Panc1 (cell line): ENCODE results near the gene SULF2. TPM values are rescaled to one million over a fixed set of nuclear protein-coding genes. Genes with fewer than 3 reads are reported as not detected.

Source experiments
- ATAC-seq: fragments of 200-7000 bp; cut with Tn5 transposase; 2 replicates; pipeline ENCODE4 v1.9.1; 2020; ENCODE audit warnings: mild to moderate bottlenecking, moderate library complexity
- BruUV-seq: library from RNA; stranded (reverse); fragments of 400-500 nt; replicated peaks from 2 replicates; lab custom pipeline; 2021; lab: Mats Ljungman, UMichigan
- CTCF ChIA-PET: fragments of 300-600 bp; sonication (Branson Sonifier 250); formaldehyde crosslinking; loops from one replicate; lab custom pipeline; 2022; ENCODE audit warnings: antibody characterized with exemption; lab: Charles Lee
- POLR2A ChIA-PET: fragments of 300-600 bp; sonication (Branson Sonifier 250); formaldehyde crosslinking; loops from one replicate; lab custom pipeline; 2022; ENCODE audit warnings: antibody characterized with exemption; lab: Charles Lee
- DNase-seq: peaks from one replicate; pipeline ENCODE4 v3.0.0-alpha.2; 2010; ENCODE audit warnings: low read depth, low spot score
- H3K27ac ChIP-seq: 2 replicates; pipeline ENCODE4 v1.5.1; 2011; ENCODE audit warnings: mild to moderate bottlenecking, low read length, inconsistent platforms
- H3K27me3 ChIP-seq: fragments of 200-500 bp; sonication (Bioruptor generic); 2 replicates; pipeline ENCODE4 v1.6.0; 2014; ENCODE audit warnings: low read length, inconsistent platforms; ENCODE audit not compliant: control insufficient read depth, insufficient read depth
- H3K36me3 ChIP-seq: fragments of 200-500 bp; sonication (Bioruptor generic); 2 replicates; pipeline ENCODE4 v1.5.1; 2014; ENCODE audit warnings: inconsistent platforms, mild to moderate bottlenecking, low read length, moderate library complexity; ENCODE audit not compliant: control insufficient read depth, insufficient read depth
- H3K4me1 ChIP-seq: 2 replicates; pipeline ENCODE4 v1.5.1; 2011; ENCODE audit warnings: inconsistent platforms, mild to moderate bottlenecking, low read length, moderate library complexity; ENCODE audit not compliant: control insufficient read depth, insufficient read depth
- H3K4me3 ChIP-seq, 2 experiments: 2 replicates each; pipeline ENCODE4 v1.5.1; 2011 to 2012; ENCODE audit warnings: low read depth in 2 of 2, low read length in 2 of 2, mild to moderate bottlenecking in 2 of 2, inconsistent platforms in 1 of 2, moderate library complexity in 1 of 2
- H3K9me3 ChIP-seq: fragments of 200-500 bp; sonication (Bioruptor generic); 2 replicates; pipeline ENCODE4 v1.5.1; 2014; ENCODE audit warnings: low read depth, mild to moderate bottlenecking, inconsistent platforms, low read length, moderate library complexity; ENCODE audit not compliant: control insufficient read depth, insufficient read depth
- CTCF ChIP-seq: fragments of 450-650 bp; IDR thresholded peaks from 2 replicates; pipeline ENCODE4 v1.5.1; 2017; ENCODE audit warnings: mild to moderate bottlenecking
- POLR2AphosphoS5 ChIP-seq: IDR thresholded peaks from 2 replicates; pipeline ENCODE4 v1.6.1; 2012; ENCODE audit warnings: mild to moderate bottlenecking, low read depth, low read length, moderate library complexity
- REST ChIP-seq, 2 experiments: IDR thresholded peaks; 2 replicates each; pipeline ENCODE4 v1.6.1; 2011 to 2012; ENCODE audit warnings: low read depth in 2 of 2, control low read depth in 1 of 2, low read length in 1 of 2, mild to moderate bottlenecking in 1 of 2, moderate library complexity in 1 of 2; ENCODE audit not compliant: insufficient read depth in 1 of 2
- SIN3A ChIP-seq: IDR thresholded peaks from 2 replicates; pipeline ENCODE4 v1.6.1; 2012; ENCODE audit warnings: low read depth, mild to moderate bottlenecking, low read length, moderate library complexity, borderline replicate concordance; ENCODE audit not compliant: insufficient read depth
- TCF7L2 ChIP-seq: IDR thresholded peaks from 2 replicates; pipeline ENCODE4 v1.6.1; 2011; ENCODE audit warnings: mild to moderate bottlenecking, low read depth, low read length, inconsistent platforms
- in situ Hi-C: cut with HindIII; loops from 2 replicates; pipeline ENCODE4 v1.10.0; 2016; ENCODE audit warnings: low sequenced_read_pairs, low pct_unique_long_range_greater_than_20kb
- intact Hi-C: fragments of 100-400 bp; cut with micrococcal nuclease; formaldehyde crosslinking; loops from one replicate; pipeline ENCODE4 v1.10.0; 2022; ENCODE audit not compliant: unreplicated experiment
- total RNA-seq: library from RNA; stranded (reverse); gene quantifications from one replicate; pipeline ENCODE4 v1.2.1, GENCODE V29; 2021; ENCODE audit not compliant: unreplicated experiment

The SULF2 gene
- total RNA-seq, 1 experiment from 2014 or later, result 1.4 TPM

- Histone ChIP-seq H3K27ac (no peak overlapping the region), H3K4me1 (no peaks in the 10 kb centered on the region), H3K9me3 (no peaks in the 10 kb centered on the region), H3K4me3 (no peak overlapping the region), H3K36me3 (no peaks in the 10 kb centered on the region), H3K27me3 (no peaks in the 10 kb centered on the region; the same call in none of the 2 replicates)
- no peak for TF ChIP-seq POLR2AphosphoS5
- TF ChIP-seq REST (IDR thresholded peaks at IDR 0.05; ENCODE audit: insufficient read depth in 1 of 2, low read depth in 2 of 2, low read length in 1 of 2), result no peak
- no peak for TF ChIP-seq CTCF
- TF ChIP-seq SIN3A, result no peak
- no peak for TF ChIP-seq TCF7L2
- POLR2A ChIA-PET, result no interaction called here
- no peak for ATAC-seq
- in situ Hi-C loops, result no loop called here
- intact Hi-C loops, result no loop called here
- no peak for DNase-seq
- CTCF ChIA-PET, result no interaction called here
- no TSS peak for BruUV-seq
Measured at GRCh38 chr20:47734870-47735269, 50.4 kb downstream of the SULF2 start.

- TF ChIP-seq CTCF, result no peak
- no peak for TF ChIP-seq POLR2AphosphoS5
- no peak for TF ChIP-seq REST (IDR thresholded peaks at IDR 0.05; ENCODE audit: insufficient read depth in 1 of 2, low read depth in 2 of 2, low read length in 1 of 2)
- no peak for TF ChIP-seq SIN3A
- TF ChIP-seq TCF7L2, result no peak
- in situ Hi-C loops (no loop called here), intact Hi-C loops (no loop called here)
- no TSS peak for BruUV-seq
- Histone ChIP-seq H3K4me3 (no peak overlapping the region), H3K27ac (no peak overlapping the region), H3K27me3 (no peaks in the 10 kb centered on the region; the same call in none of the 2 replicates), H3K4me1 (no peaks in the 10 kb centered on the region), H3K36me3 (no peaks in the 10 kb centered on the region), H3K9me3 (no peaks in the 10 kb centered on the region)
- DNase-seq (no peak), ATAC-seq (no peak)
- ChIA-PET CTCF (no interaction called here), POLR2A (no interaction called here)
Measured at GRCh38 chr20:47733892-47734291, 51.4 kb downstream of the SULF2 start.
